HG03066 (cell line): ENCODE results near the gene TOP3B.
"Not testable (repeated sequence)": the region's sequence is repeated elsewhere in the genome, so short reads cannot be mapped to it uniquely, and the experiment has no call there.

Experiments used
- ATAC-seq: cut with Tn5 transposase; IDR thresholded peaks from one replicate; pipeline ENCODE4 v1.9.1; 2021; ENCODE audit warnings: low read depth; ENCODE audit not compliant: unreplicated experiment

The TOP3B gene

GRCh38 chr22:21947040-21948014, 35.3 kb downstream of the TOP3B start:
- ATAC-seq = no peak

DNA sequence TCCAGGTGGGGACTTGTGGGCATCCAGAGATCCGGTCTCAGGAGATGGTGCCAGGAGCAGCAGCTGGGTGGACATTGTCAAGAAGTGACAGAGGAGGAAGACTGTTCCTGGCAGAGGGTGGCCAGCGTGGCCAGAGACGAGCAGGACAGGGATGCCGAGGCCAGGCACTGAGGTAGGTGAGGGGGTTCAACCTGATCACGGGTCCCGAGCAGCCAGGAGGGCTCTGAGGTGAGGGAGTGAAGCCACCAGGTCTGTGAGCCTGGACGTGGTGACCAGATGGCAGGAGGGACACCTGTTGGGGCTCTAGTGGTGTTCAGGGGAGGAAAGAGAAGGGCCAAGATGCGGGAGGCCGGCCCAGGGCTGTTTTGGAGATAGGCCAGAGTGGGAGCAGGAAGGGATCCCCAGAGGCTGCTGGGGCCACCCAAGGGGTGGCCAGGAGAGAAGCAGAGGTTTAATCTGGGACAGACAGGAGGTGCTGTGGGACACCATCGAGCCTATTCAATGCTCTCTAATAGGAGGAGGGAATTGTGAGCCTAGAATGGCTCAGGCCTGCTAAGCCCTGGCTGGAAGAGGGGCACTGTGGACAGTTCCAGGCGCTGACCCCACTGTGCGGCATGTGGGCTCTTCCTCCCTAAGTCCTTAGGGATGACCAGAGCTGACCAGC, 36.2 kb downstream of the TOP3B start:
- no peak for ATAC-seq

DNA sequence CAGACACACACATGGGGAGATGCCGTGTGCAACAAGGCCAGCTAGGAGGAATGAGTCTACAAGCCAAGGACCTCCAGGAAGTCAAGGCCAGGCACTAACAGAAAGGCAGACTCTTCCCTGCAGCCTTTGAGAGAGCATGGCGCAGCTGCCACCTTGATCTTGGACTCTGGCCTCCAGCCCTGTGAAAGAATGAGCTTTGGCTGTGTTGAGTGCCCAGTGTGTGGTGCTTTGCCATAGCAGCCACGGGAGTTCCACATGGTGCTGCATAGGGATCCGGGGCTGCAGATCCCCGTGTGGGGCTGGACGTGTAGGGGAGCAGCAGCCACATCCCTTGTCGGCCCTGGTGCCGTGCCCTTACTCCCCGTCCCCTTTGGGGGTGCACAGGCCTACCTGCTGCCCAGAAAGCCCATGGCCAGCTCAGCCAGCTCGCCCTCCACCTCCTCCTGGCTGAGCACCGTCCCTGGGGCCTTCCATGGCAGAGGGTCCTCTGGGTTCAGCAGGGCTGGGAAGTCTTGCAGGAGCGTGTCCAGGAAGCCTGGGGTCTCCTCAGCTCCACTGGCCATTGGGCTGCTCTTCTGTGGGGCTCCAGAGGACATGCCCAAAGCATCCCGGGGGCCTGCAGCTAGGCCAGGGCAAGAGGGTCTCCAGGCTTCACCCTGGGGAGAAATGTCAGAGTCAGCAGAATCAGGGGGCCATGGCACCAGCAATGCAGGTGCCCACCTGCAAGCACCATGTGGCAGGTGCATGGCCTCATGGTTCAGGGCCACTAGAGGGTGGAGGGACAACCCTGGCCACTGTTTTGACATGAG, 36.9 kb downstream of the TOP3B start:
- no peak for ATAC-seq

DNA sequence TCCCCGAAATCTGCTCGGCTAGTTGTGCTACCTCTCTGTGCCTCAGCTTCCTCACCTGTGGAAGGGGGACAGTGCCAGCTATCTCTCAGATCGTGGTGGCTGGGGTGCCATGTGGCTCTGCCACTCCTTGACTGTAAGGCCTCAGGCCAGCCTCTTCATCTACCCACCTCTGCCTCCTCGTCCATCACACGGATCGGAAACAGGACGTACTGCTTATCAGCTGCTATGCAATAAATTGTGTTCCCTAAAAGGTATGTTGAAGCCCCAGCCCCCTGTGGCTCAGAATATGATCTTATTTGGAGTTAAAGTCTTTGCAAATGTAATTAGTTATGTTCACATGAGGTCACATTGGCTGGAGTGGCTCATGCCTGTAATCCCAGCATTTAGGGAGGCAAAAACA, 37.7 kb downstream of the TOP3B start:
- ATAC-seq = no peak

- no peak for ATAC-seq
Measured at GRCh38 chr22:21943571-21944448, 38.8 kb downstream of the TOP3B start.

DNA sequence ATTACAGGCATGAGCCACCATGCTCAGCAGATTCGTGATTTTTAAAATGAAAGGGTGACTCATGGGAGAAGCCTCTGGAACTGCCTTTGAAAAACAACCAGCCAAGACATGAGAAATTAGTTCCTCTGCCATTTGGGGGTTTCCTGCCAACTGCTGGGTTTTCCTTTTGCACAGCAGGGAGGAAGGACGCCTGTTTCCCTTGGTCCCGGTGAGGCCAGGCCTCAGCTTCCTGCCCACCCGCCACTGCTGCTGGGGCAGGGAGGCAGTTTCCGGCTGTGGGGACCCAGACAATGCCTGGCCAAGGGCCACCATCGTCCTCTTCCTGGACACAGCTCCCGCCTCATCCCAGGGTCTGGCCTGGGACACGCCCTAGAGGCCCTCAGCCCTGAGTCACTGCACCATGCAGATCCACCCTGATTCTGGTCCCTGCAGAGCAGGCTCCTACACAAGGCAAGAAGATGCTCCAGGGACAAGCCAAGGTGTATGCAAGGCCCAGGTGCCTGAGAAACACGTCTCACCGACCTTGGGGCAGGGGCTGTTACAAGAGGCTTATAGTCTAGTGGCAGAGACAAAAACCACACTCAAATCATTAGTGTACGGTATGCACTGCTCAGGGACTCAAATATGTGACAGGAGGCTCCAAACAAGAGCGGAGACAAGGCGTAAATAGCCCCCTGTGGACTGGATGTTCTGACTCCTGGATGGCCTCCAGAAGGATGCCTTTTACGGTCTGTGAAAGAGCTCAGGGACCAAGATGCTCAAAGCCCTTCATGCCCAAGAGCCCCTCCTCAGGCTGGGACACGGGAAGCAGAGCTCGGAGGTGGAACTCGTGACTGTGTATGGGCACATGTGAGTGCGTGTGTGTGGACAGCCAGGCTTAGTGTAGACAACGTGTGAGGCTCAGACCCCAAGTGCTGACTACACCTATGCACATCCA, 39.9 kb downstream of the TOP3B start:
- ATAC-seq = no peak

DNA sequence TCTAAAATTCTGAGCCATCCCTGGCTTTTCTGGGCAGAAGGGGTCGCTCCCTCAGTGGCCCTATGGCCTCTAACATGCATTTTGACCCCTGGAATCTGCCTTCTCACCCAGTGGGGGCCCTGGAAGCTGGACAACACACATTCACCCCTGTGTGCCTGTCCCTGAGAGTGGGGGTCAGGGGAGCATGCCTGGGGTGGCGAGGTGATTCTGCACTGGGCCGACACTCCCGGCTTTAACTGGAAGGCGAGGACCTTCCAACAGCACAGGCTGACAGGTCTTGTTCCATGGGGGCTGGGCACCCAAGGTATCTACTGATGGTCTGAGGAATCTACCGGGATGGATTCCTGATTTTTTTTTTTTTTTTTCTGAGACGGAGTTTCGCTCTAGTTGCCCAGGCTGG, 40.7 kb downstream of the TOP3B start:
- no peak for ATAC-seq

DNA sequence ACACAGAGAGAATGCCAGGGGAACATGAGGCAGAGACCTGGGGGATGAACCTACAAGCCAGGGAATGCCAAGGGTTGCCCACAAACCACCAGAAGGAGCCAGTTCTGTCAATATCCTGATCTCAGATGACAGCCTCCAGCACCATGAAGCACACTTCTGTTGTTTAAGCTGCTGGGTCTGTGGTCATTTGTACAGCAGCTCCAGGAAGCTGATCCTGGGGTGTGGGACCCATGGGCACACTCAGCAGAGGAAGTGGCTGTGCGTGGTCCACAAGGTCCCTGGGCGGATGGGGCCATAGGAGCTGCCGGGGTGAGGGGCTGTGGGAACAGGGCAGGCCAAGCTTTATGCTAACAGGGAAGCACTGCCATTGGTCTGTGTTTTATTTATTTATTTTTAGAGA, 42.1 kb downstream of the TOP3B start:
- no peak for ATAC-seq

DNA sequence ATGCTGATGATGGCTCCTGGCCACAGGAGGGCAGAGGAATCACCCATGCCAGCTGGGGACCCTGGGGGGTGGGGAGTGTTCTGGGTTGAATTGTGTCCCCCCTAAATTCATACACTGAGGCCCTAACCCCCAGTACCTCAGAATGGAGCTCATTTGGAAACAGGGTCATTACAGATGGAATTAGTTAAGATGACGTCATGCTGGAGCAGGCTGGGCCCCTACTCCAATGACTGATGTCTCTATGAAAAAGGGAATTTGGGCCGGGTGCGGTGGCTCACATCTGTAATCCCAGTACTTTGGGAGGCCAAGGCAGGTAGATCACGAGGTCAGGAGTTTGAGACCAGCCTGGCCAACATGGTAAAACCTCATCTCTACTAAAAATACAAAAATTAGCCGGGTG, 42.7 kb downstream of the TOP3B start:
- not testable (repeated sequence) for ATAC-seq

DNA sequence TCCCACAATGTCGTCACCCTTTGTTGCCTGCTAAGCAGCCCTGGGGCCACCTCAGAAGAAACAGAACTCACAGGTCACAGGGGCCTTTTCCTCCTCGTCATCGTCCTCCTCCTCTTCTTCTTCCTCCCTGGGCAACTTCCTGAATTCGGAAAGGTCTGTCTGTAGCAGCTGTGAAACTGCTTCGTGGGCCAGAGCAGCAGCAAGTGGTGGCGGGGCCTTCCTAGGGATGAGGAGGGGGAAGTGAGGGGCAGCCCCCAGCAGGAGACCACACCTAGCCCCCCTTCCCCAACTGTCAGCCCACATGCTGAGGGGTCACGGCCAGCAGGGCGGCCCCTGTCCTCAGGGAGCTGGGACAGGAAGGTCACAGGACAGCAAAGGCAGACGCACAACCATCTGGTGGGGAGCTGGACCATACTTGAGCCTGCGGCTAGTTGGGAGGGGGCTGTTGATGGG, 43.1 kb downstream of the TOP3B start:
- no peak for ATAC-seq

- no peak for ATAC-seq
Measured at GRCh38 chr22:21938906-21939305, 43.7 kb downstream of the TOP3B start.

DNA sequence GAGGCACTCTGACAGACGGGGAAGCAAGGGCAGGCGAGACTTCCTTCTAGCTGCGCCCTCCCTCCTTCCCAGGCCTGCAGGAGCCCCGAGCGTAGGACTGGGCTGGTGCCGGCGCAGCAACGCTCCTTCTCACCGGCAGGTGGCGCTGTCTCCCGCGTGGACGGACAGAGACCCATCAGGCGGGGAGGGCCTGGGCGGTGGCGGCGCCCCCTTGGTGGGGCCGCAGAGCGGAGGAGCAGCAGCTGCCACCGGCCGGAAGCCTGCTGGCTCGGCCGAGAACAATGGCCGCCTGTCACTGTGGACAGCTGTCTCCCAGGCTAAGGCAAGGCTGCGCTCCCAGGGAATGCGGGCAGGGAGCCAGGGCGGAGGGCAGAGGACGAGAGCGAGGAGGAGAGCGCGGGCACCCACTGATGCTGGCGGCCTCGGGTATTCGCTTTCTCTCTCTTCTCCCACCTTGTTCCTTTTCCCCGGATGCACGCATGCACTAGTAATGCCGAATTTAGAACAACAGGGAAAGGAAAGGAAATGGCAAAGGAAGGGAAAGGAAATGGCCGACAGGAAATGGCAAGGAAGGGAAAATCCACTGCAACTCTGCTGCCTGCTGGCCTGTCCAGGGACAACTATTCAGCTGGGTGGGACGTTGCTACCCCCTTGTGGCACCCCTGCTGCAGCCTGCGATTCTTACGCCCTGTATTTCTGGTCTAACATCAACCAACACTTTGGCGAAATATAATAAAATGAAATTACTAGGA, 44.3 kb downstream of the TOP3B start:
- ATAC-seq = peak; percentile 80

GRCh38 chr22:21937821-21938070, 44.8 kb downstream of the TOP3B start:
- no peak for ATAC-seq

DNA sequence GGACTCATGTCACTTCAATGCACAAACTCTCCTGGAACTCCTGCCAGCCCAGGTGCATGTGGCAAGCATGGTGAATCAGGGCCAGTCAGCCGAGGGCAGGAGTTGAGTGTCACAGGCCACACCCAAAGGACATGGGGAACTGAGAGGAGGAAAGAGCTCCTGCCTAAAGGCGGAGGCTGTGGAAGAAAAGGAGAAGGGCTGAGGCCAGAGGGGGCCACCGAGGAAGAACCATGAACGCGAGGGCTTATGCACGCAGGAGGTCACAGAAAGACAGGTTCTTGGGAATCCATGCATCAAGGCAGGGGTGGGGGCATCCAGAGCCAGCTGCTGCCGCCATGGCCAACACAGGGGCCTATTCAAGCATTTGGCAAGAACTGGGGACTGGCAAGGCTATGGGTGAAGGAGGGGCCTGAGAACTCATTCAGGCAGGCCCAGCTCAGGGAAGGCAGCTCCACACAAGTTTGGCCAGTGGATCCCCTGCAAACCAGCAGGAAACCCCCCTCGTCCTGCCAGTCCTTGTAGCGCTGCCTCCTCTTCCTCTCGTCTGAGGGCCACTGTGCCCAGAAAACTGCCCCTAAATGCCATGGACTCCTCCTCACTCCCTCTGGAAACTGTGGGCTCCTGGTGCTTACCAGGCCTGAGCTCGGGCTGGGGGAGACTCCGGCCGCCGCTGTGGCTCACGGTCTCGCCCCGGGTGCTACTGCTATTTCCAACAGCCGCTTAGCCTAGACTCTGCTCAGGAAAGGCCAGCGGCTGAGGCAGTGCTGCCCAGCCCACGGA, 45.4 kb downstream of the TOP3B start:
- no peak for ATAC-seq

- no peak for ATAC-seq
Measured at GRCh38 chr22:21936151-21936775, 46.3 kb downstream of the TOP3B start.

GRCh38 chr22:21933910-21934309, 48.7 kb downstream of the TOP3B start:
- ATAC-seq = no peak

DNA sequence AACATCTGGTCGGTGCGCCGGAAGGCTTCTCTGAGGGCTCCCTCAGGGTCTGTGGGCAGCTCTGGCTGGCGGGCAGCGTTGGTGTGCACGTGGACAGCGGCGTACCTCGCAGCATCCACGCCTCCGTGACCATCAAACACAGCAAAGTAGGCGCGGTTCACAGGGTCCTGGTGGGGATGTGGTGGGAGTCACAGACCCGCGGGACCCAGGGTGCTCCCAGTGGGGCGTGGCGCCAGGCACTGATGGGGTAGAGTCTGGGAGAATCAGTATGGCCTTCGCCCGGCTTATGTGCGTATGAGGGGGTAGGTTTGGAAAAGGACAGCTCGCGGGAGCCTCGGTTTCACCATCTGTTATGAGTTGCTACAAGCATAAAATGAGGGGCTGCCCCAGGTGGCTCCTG, 49.2 kb downstream of the TOP3B start:
- ATAC-seq = no peak
